AG10803 (cell line): Measurements from ENCODE around the gene CALHM4.
A peak's percentile ranks its signal among the peaks of the same experiment; 100 is the strongest.

ENCODE experiments used
- DNase-seq: peaks from one replicate; pipeline ENCODE4 v3.0.0; 2010; ENCODE audit warnings: low read depth
- H3K4me3 ChIP-seq: 2 replicates; pipeline ENCODE4 v1.5.1; 2011; ENCODE audit warnings: mild to moderate bottlenecking, low read length, control low read depth
- CTCF ChIP-seq: conservative IDR thresholded peaks from 2 replicates; pipeline ENCODE4 v1.5.1; 2011; ENCODE audit warnings: mild to moderate bottlenecking, low read length, control low read depth, inconsistent platforms

The CALHM4 gene

GRCh38 chr6:116513224-116513875, 40.2 kb upstream of the CALHM4 start:
- DNase-seq: no peak

GRCh38 chr6:116514111-116514510, 39.4 kb upstream of the CALHM4 start:
- no peak for TF ChIP-seq CTCF
- no peak overlapping the region for H3K4me3 ChIP-seq
- DNase-seq: no peak

More at GRCh38 chr6:116513224-116513875, 40.2 kb upstream of the CALHM4 start:
- peak overlapping the region; percentile 67 for H3K4me3 ChIP-seq
- no peak for TF ChIP-seq CTCF

- no peak for DNase-seq
- H3K4me3 ChIP-seq: no peak overlapping the region
- TF ChIP-seq CTCF: no peak
These were observed 38.4 kb upstream of the CALHM4 start for GRCh38 chr6:116515141-116515540.

- no peak for TF ChIP-seq CTCF
- no peak for DNase-seq
- no peak overlapping the region for H3K4me3 ChIP-seq
These were observed 34.8 kb upstream of the CALHM4 start for GRCh38 chr6:116518621-116519368.

- no peak for TF ChIP-seq CTCF
- DNase-seq: no peak
- H3K4me3 ChIP-seq: no peak overlapping the region
These were observed 30.7 kb upstream of the CALHM4 start for GRCh38 chr6:116522896-116523295.

GRCh38 chr6:116524236-116524635, 29.3 kb upstream of the CALHM4 start:
- TF ChIP-seq CTCF: no peak
- no peak for DNase-seq
- no peak overlapping the region for H3K4me3 ChIP-seq

- DNase-seq: no peak
- H3K4me3 ChIP-seq: no peak overlapping the region
- no peak for TF ChIP-seq CTCF
These were observed 25.4 kb upstream of the CALHM4 start for GRCh38 chr6:116528133-116528532.
